ENCODE results near the gene FAM20A. TPM values are rescaled to one million over a fixed set of nuclear protein-coding genes. Genes with fewer than 3 reads are reported as not detected.
A peak's percentile ranks its signal among the peaks of the same experiment; 100 is the strongest.

The FAM20A gene
- total RNA-seq, 6 experiments from 2014 or later, result 28.2 to 86.0 (median 45.0) TPM

GRCh38 chr17:68606451-68607307 is 5.5 kb upstream of the FAM20A start:
- Histone ChIP-seq H3K4me3 (no peak overlapping the region), H3K4me1 (peaks cover 0 to 22% (median 4%) of the 10 kb centered on the region in 4 donors), H3K27ac (peak overlapping the region; percentile 25 to 57 (median 46)), H3K27me3 (no peaks in the 10 kb centered on the region), H3K9me3 (peaks cover 0 to 4% (median 0%) of the 10 kb centered on the region in 4 donors), H3K36me3 (no peaks in the 10 kb centered on the region)
- TF ChIP-seq, protein P1, sequence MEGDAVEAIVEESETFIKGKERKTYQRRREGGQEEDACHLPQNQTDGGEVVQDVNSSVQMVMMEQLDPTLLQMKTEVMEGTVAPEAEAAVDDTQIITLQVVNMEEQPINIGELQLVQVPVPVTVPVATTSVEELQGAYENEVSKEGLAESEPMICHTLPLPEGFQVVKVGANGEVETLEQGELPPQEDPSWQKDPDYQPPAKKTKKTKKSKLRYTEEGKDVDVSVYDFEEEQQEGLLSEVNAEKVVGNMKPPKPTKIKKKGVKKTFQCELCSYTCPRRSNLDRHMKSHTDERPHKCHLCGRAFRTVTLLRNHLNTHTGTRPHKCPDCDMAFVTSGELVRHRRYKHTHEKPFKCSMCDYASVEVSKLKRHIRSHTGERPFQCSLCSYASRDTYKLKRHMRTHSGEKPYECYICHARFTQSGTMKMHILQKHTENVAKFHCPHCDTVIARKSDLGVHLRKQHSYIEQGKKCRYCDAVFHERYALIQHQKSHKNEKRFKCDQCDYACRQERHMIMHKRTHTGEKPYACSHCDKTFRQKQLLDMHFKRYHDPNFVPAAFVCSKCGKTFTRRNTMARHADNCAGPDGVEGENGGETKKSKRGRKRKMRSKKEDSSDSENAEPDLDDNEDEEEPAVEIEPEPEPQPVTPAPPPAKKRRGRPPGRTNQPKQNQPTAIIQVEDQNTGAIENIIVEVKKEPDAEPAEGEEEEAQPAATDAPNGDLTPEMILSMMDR (IDR thresholded peaks at IDR 0.05), result no peak
- TF ChIP-seq POLR2A (IDR thresholded peaks at IDR 0.05), result no peak
- DNase-seq (peak in 1 of 3 donors; percentile 61), ATAC-seq (peak; percentile 64 to 83 (median 69))
- 32% methylated on average over 2 of the region's 2 CpGs for WGBS (ENCODE audit: insufficient coverage, low coverage, low lambda C conversion rate, missing lambda C conversion rate)
- intact Hi-C loops (cut with DNase I), result no loop called here

DNA sequence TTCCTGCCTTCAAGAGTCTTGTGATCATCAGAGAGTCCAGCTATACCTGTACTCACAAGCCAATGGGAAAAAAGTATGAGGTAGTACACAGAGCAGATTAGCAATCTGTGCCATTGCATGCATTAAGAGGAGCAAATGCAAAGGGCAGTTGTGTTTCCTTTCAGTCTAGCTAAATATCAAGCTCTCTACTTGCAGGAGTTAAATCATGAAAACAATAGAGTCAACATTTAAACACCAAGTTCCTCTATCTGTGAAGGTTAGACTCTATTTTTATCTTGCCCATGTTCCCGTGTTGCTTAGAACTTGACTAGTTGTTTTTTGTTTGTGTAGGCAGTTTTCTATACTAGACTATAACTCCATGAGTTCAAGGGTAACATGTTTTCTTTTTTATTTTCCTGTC is 4.7 kb upstream of the FAM20A start:
- Histone ChIP-seq H3K4me1 (peaks cover 0 to 18% (median 6%) of the 10 kb centered on the region in 4 donors), H3K27me3 (no peaks in the 10 kb centered on the region), H3K4me3 (no peak overlapping the region), H3K9me3 (peaks cover 0 to 4% (median 0%) of the 10 kb centered on the region in 4 donors), H3K27ac (peak overlapping the region in 2 of 3 donors; percentile 25 to 41), H3K36me3 (no peaks in the 10 kb centered on the region)
- no peak for TF ChIP-seq POLR2A (IDR thresholded peaks at IDR 0.05)
- TF ChIP-seq, protein P1 (IDR thresholded peaks at IDR 0.05), result no peak
- ATAC-seq, result no peak
- no peak for DNase-seq
- intact Hi-C loops (cut with DNase I), result no loop called here
- WGBS (ENCODE audit: insufficient coverage, low coverage, low lambda C conversion rate, missing lambda C conversion rate), result 17% methylated on average over 1 of the region's 1 CpG

GRCh38 chr17:68603656-68604055 is 2.5 kb upstream of the FAM20A start:
- H3K4me3 ChIP-seq, result no peak overlapping the region
- ATAC-seq, result no peak
- H3K36me3 ChIP-seq, result no peaks in the 10 kb centered on the region
- peak overlapping the region in 1 of 3 donors; percentile 45 for H3K27ac ChIP-seq
- no peaks in the 10 kb centered on the region for H3K27me3 ChIP-seq
- 80% methylated on average over 3 of the region's 3 CpGs for WGBS (ENCODE audit: insufficient coverage, low coverage, low lambda C conversion rate, missing lambda C conversion rate)
- intact Hi-C loops (cut with DNase I), result no loop called here
- no peak for DNase-seq
- H3K4me1 ChIP-seq, result peaks cover 0 to 18% (median 6%) of the 10 kb centered on the region in 4 donors
- TF ChIP-seq, protein P1 (IDR thresholded peaks at IDR 0.05), result no peak
- no peak for TF ChIP-seq POLR2A (IDR thresholded peaks at IDR 0.05)
- H3K9me3 ChIP-seq, result peaks cover 0 to 4% (median 0%) of the 10 kb centered on the region in 4 donors

DNA sequence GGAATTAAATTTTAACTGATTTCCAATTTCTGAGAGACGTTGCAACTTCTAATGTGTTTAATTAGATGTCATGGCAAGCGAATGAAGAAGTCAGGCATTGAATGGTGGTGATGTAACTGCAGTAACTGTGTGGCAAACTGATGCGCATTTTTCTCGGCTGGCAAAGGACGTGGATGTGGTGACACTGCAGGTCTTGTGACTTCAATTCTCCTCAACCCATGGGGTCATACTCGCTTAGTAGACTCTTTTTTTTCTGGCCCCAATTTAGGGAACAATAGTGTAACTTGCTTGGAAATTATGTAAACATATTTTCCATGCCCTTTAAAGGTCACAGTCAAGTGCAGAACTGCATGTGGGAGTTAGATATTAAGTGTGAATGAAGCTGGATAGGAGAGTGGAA is 1.9 kb upstream of the FAM20A start:
- H3K4me1 ChIP-seq, result peaks cover 0 to 22% (median 6%) of the 10 kb centered on the region in 4 donors
- TF ChIP-seq, protein P1 (IDR thresholded peaks at IDR 0.05), result no peak
- TF ChIP-seq POLR2A (IDR thresholded peaks at IDR 0.05), result no peak
- WGBS (ENCODE audit: insufficient coverage, low coverage, low lambda C conversion rate, missing lambda C conversion rate), result 44% methylated on average over 6 of the region's 6 CpGs
- no peaks in the 10 kb centered on the region for H3K36me3 ChIP-seq
- H3K27me3 ChIP-seq, result no peaks in the 10 kb centered on the region
- DNase-seq, result no peak
- intact Hi-C loops (cut with DNase I), result no loop called here
- H3K27ac ChIP-seq, result peak overlapping the region in 2 of 3 donors; percentile 89 to 95
- H3K9me3 ChIP-seq, result no peaks in the 10 kb centered on the region
- no peak overlapping the region for H3K4me3 ChIP-seq
- ATAC-seq, result no peak
